Inflammatory macrophage treated with lipopolysaccharide for 1 hour (primary cell): ENCODE measurements around the gene CHID1.

Experiments
- DNase-seq, 2 donors: peaks; one replicate each; pipeline ENCODE4 v3.0.0-alpha.2; 2020 to 2022

Gene CHID1

DNA sequence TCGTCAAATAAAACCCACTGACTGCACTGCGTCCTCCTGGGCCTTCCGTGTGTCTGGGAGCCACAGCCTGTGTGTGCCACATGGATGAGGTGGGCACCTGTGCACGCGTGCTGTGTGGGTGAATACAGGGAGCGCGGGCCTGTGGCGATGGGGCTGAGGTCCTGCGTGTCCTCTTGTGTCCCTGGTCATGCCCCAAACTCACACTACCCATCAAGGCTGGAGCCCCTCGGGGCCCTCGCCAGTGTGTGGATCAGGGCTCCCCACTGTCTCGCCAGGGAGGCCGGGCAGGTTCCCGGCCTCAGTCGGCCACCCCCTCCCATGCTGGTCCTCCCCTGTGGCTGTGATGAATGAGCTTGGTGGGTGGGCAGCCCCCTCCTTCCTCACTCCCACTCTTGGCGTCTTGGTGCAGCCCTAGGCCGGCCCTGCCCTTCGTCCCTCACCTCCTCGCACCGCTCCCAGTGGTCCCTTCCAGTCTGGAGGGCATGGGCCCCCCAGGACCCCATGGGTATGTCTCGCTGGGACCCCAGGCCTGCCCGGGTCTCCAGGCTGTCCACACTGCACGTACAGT is 78.6 kb downstream of the CHID1 start:
- no peak for DNase-seq

- no peak for DNase-seq
Measured at GRCh38 chr11:831118-831864, 79.3 kb downstream of the CHID1 start.

DNA sequence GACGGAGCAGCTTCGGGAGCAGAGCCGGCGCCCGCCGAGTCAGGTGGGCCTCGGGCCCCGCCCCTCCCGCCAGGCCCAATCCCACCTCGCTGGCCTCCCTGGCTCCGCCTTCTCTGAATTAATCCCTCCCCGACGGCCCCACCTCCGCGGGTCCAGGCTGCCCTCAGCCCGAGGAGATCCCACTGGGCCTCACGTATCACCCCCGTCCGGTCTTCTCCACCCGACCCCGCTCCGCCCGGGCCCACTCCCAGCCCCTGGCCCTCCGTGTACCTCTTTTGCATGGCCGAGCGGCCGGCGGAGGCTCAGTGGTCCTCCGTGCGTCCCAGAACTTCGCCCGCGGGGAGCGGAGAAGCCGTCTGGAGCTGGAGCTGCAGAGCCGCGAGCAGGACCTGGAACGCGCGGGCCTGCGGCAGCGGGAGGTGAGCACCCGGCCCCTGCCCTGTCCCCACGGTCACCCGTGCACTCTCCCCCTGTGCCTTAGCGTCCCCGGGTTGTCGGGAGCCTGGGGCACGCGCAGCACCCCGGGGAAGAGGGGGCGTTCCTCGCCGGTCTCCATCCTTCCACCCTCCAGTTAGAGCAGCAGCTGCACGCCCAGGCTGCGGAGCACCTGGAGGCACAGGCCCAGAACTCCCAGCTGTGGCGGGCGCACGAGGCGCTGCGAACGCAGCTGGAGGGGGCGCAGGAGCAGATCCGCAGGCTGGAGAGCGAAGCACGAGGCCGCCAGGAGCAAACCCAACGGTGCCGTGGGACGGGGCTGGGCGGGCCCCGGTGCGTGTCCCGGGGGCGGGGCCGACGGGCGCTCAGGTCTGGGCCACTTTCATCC is 80.1 kb downstream of the CHID1 start:
- peak; percentile 34 to 37 for DNase-seq

DNA sequence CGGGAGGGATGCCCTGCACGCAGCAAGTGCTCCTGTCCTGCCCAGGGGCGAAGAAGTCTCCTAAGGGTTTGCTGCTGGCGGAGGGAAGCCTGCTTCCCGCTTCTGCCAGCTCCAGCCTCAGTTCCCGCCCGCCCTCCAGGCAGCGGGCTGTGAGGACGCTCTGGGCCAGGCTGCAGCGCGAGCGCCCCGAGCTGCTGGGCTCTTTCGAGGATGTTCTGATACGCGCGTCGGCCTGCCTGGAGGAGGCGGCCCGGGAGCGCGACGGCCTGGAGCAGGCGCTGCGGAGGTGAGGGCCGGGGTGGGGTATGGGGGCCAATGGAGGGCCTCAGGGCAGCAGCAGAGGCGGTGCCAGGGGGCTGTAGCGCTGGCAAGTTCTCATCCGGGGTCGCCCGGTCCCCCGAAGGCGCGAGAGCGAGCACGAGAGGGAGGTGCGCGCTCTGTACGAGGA is 80.7 kb downstream of the CHID1 start:
- DNase-seq, result no peak

- no peak for DNase-seq
Measured at GRCh38 chr11:829176-829846, 81.3 kb downstream of the CHID1 start.

DNA sequence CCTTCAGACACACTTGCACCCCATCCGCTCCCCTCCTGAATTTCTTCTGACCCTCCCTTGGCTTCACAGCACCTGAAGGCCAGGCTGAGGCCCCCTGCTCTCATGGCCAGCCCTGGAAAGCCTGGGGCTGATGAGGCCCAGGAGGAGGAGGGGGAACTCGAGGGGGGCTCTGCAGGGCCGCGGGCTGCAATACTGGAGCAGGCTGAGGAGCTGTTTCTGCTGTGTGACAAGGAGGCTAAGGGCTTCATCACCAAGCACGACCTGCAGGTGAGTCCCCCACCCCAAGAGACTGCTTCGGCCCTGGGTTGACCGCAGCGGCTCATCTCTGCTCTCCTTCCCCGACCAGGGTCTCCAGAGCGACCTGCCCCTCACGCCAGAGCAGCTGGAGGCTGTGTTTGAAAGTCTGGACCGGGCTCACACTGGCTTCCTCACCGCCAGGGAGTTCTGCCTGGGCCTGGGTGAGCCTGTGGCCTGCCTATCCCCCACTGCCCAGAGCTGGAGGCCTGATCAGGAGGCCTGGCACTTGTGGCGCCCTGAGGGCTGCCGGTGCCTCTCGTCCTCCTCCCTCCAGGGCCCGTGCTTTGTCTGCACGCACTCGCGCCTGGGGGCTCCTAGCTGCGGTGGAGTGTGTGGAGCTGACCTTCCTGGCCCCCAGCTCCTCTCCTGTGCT is 82.0 kb downstream of the CHID1 start:
- no peak for DNase-seq

DNA sequence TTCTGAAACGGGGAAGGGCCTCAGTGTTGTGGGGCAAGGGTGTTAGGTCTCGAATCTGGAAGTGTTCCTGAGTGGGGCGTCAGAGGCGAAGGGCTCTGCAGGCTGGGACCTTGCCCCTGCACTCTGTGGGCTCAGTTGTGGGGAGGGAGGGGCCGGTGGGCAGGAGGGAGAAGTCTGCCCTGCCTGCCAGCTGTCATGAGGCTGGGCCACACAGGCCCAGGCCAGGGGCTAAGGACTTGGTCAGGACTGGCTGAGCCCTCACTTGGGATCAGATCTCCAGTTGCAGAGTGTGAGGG is 82.8 kb downstream of the CHID1 start, which contains the start of gene CRACR2B:
Gene CRACR2B, plus strand, starts transcription at position 23 of the 296 bp plus-strand sequence. CDS start 689 bp downstream, outside the sequence.
- no peak for DNase-seq

GRCh38 chr11:827146-827896 is 83.3 kb downstream of the CHID1 start:
- no peak for DNase-seq

GRCh38 chr11:826836-827145 is 83.8 kb downstream of the CHID1 start:
- no peak for DNase-seq

GRCh38 chr11:826227-826621 is 84.4 kb downstream of the CHID1 start:
- DNase-seq, result no peak

DNA sequence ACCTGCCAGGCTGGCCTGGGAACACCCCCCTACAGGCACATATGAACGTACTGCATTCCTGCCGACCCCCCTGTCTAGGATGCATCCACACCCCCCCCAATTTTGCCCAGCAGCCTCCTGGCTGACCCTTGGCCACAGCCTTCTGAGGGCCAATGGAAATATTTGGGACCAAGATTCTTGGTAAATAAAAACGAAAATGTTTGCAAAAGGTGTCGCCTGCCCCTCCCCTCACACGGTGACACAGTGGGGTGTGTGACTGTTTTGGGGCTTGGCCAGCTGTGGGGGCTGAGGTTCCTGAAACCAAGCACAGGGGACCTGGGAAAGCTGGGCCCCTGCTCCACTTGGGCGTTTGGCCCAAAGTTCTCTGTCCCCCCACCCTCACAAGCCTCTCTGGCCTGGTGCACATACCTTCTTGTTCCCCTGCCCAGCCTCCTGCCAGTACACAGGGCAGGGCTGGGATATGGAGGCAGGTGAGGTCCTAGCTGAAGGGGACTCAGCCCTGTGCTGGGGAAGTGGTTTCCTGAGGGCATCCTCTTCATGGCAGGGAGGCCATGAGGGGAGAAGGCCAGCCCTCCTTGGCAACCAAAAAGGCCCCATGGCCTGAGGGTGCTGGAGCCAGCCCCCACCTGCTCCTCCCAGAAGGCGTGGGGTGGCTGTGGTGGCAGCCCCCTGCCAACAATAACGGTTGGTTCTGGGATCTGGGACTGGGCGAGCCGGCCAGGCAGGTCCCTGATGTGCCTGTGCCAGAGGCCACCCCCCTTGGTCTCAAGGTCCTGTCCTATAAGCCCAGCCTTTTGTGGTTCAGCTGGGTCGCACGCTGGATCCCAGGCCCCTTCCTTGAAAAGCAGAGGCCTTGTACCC is 85.0 kb downstream of the CHID1 start:
- DNase-seq, result no peak

DNA sequence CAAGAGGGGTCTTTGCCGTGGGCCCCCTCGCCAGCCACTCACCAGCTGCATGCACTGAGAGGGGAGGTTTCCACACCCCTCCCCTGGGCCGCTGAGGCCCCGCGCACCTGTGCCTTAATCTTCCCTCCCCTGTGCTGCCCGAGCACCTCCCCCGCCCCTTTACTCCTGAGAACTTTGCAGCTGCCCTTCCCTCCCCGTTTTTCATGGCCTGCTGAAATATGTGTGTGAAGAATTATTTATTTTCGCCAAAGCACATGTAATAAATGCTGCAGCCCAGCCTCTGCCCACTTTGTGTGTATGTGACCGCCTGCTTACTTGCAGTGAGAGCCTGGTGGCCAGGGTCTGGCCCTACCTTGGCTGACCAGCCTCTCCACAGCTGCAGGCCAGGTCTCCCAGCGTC is 85.7 kb downstream of the CHID1 start:
- DNase-seq, result no peak

DNA sequence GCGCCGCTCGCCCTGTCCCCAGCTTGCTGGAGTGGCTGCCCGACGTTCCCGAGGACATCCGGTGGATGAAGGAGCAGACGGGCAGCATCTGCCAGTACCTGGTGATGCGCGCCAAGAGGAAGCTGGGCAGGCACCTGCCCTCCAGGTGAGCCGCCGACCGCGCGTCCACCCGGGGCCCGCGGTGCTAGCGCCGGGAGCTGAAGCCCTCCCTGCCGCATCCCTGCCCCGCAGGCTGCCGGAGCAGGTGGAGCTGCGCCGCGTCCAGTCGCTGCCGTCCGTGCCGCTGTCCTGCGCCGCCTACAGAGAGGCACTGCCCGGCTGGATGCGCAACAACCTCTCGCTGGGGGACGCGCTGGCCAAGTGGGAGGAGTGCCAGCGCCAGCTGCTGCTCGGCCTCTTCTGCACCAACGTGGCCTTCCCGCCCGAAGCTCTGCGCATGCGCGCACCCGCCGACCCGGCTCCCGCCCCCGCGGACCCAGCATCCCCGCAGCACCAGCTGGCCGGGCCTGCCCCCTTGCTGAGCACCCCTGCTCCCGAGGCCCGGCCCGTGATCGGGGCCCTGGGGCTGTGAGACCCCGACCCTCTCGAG is 86.2 kb downstream of the CHID1 start:
- no peak for DNase-seq

DNA sequence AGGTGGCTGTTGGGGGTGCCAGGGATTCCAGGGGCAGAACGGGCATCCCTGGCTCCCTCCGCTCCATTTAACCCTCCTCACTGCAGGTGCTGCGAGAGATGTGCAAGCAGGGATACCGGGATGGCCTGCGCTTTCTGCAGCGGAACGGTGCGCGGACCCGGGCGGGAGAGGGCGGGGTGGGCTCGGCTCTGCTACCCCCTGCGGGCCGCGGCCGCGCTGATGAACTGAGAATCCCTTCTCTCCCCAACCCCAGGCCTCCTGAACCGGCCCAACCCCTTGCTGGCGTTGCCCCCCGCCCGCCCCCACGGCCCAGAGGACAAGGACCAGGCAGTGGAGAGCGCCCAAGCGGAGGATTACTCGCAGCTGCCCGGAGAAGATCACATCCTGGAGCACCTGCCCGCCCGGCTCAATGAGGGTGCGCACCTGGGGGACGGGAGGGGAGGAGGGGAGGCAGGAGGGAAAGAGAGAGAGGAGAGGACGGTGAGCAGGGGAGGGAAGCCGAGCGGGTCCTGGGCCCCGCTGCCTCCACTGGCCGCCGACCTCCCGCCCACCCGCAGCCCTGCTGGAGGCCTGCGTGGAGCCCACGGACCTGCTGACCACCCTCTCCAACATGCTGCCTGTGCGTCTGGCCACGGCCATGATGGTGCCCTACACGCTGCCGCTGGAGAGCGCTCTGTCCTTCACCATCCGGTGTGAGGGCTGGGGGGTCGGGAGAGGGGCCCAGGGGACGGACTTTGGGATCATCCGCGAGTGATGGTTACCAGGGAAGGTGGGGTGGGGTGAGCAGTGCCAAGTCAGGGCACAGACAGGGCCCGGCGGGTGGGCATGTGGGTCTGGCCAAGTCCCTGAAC is 86.9 kb downstream of the CHID1 start:
- DNase-seq, result no peak

DNA sequence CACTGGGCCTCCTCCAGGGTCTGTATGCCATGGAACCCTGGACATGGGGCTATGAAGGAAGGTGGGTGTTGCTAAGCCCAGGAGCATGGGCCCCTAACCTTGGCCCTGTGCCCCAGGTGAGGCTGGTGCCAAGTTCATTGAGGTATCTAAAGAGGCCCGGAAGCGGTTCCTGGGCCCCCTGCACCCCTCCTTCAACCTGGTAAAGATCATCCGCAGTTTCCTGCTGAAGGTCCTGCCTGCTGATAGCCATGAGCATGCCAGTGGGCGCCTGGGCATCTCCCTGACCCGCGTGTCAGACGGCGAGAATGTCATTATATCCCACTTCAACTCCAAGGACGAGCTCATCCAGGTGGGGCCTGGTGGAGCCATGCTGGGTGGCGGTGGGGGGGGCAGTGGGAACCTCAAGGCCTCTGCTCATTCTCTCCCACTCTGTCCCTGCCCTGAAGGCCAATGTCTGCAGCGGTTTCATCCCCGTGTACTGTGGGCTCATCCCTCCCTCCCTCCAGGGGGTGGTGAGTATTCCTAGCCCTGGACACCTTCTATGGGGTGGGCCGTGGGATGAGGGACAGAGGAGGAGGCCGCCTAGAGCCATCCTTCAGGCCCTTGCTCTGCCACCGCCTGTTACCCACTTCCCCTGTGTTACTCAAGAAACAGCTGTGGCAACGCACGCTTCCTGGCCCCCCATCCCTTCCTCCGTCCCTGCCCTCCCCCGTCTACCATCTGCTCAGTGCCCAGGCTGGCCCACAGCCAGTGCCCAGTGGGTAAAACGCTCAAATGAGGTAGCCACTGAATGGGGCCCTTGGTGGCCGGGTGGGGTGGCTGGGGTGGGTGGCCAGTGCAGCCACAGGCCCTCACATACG is 88.9 kb downstream of the CHID1 start:
- DNase-seq, result peak in 1 of 2 donors; percentile 34

GRCh38 chr11:820655-821511 is 89.7 kb downstream of the CHID1 start:
- DNase-seq, result peak; percentile 70 to 75

DNA sequence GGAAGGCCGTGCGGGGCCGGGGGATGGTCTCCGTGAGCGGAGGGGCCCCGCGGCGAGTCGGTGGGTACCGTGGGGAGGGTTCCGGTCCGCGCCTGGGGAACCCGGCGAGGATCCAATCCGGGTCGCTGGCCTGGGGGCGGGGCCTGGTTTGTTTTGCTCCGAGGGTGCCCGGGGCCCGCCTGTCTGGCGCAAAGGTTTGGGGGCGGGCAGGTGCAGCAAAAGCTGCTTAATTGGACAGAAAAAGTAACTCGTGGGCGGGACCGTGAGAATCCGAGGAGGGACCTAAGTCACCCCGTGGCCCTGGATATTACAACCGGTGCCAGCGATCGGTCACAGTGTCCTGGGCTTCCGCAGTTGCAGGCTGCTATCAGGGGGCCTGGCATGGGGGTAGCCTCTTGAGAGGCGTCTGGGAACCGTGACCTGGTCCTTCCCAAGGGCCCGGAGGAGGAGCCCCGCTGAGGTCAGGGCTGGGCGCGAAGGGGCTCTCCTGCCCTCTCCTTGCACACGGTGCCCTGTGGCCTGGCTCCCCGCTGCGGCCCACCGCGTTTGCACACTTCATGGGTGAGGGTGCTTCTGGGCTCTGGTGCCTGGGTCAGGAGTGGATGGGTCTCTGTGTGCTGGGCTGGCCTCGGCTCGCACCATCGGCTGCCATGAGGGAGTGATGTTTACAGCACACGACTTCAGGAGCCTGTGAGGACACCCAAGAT is 90.5 kb downstream of the CHID1 start:
- peak; percentile 64 to 69 for DNase-seq
